ENCODE data around the gene GABARAP. TPM values are rescaled to one million over a fixed set of nuclear protein-coding genes. Genes with fewer than 3 reads are reported as not detected.

GABARAP gene
- total RNA-seq, 2 donors from 2014 or later: 264 to 317 TPM

DNA sequence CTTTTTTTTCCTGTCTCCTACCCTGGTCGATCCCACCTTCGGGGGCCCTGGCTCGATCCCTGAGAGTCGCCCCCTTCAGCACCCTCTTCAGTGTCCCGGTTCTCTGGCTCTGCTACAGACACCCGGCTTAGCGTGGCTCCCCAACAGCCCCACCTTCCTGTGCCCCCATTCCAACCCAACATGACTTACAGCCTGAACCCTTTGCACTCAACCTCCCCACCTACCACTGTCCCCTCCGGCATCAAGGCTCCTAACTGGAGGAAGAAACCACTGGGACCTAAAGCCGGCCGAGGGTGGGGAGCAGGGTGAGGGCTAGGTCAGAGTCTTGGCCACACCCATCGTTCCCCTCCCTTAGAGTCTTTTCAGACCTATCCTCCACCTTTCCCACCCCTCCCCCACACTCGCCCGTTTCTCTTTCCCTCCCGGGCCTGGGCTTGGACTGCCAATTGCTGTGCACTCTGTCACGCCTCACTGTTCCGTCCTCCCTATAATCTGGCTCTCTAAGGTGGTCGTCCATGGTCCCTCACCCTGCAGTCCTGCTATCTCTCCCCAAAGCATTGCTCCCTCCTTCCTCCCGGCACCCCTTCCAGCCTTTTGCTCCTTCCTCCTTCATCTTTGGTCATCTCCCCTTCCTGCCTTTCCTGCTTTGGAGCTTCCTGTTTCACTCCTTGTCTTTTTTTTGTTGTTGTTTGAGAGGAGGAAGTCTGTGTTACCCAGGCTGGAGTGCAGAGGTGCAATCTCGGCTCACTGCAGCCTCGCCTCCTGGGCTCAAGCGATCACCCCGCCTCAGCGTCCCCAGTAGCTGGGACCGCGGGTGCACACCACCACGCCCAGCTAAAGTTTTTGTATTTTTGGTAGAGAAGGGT lies 20.9 kb upstream of the GABARAP start:
- DNase-seq: peak; percentile 98
- Mint-ChIP-seq H3K9me3 (no peaks in the 10 kb centered on the region), H3K4me1 (peaks cover 12% of the 10 kb centered on the region), H3K27ac (peak overlapping the region; percentile 95), H3K36me3 (ENCODE audit: low read depth) (peaks cover 14% of the 10 kb centered on the region), H3K27me3 (ENCODE audit: insufficient read depth) (no peaks in the 10 kb centered on the region), H3K4me3 (peak overlapping the region; percentile 98)
- H3K9ac ChIP-seq (ENCODE audit: extremely low read depth, low read length, poor library complexity, severe bottlenecking): peak overlapping the region; percentile 4
- H3K4me3 ChIP-seq (ENCODE audit: low read length): peak overlapping the region; percentile 73
- H3K36me3 ChIP-seq (ENCODE audit: control insufficient read depth, insufficient read depth, low read length): peaks cover 14% of the 10 kb centered on the region
- no peaks in the 10 kb centered on the region for H3K9me3 ChIP-seq (ENCODE audit: control insufficient read depth, low read length)
- TF ChIP-seq, protein P1, sequence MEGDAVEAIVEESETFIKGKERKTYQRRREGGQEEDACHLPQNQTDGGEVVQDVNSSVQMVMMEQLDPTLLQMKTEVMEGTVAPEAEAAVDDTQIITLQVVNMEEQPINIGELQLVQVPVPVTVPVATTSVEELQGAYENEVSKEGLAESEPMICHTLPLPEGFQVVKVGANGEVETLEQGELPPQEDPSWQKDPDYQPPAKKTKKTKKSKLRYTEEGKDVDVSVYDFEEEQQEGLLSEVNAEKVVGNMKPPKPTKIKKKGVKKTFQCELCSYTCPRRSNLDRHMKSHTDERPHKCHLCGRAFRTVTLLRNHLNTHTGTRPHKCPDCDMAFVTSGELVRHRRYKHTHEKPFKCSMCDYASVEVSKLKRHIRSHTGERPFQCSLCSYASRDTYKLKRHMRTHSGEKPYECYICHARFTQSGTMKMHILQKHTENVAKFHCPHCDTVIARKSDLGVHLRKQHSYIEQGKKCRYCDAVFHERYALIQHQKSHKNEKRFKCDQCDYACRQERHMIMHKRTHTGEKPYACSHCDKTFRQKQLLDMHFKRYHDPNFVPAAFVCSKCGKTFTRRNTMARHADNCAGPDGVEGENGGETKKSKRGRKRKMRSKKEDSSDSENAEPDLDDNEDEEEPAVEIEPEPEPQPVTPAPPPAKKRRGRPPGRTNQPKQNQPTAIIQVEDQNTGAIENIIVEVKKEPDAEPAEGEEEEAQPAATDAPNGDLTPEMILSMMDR (conservative IDR thresholded peaks at IDR 0.05): no peak
- H3K4me1 ChIP-seq (ENCODE audit: control insufficient read depth, insufficient read depth, low read length): no peaks in the 10 kb centered on the region
- H3K27me3 ChIP-seq (ENCODE audit: control insufficient read depth, insufficient read depth, low read length, poor library complexity, severe bottlenecking): peaks cover 36% of the 10 kb centered on the region
- no peak overlapping the region for H3K27ac ChIP-seq (ENCODE audit: low read depth, low read length)
- WGBS, 2 experiments (ENCODE audit: insufficient coverage in 1 of 2, insufficient read length in 1 of 2): 20 to 33% methylated on average over 14 to 23 of the region's 26 CpGs

DNA sequence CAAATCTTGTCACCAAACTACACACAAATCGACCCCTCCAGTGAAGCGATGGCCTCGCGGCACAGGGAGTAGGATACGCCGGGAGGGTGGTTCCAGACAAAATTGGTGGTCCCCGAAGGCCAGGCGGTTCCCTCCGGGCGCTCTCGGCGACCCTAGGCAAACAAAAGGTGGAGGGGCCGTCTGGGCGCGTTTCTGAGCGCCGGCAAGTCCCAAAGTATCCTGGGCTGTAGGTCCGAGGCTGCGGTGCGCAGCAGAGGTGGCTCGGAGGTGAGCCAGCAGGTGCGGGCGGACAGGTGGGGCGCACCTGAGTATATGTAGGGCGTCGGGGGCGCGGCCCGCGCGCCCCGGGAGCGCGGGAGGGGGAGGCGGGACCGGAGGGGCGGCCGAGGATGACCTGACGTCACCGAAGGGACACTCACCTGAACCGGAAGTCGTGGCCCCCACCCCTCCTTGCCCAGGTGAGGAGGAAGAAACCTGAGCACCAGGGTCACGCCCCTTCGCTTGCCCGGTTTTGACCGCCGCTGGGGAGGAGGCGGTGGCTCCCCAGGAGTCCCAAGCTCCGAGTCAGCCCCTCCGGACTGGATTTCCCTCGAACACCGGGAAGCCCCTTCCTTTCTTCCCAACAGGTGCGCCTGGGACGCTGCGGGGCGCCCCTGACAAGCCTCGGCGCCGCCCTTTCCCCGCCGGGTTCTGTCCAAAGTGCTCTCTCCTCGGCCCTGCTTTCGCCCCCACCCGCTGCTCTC lies 20.1 kb upstream of the GABARAP start, which contains the start of gene CLDN7:
Gene CLDN7 (minus strand): TSS at position 287 of the 743 bp plus-strand sequence. CDS start 435 bp downstream, outside the sequence.
- no peaks in the 10 kb centered on the region for H3K27me3 Mint-ChIP-seq (ENCODE audit: insufficient read depth)
- H3K36me3 Mint-ChIP-seq (ENCODE audit: low read depth): peaks cover 15% of the 10 kb centered on the region
- peaks cover 12% of the 10 kb centered on the region for H3K4me1 Mint-ChIP-seq
- Histone ChIP-seq H3K4me3 (ENCODE audit: low read length) (peak within 1 kb of the TSS; percentile 73), H3K27me3 (ENCODE audit: control insufficient read depth, insufficient read depth, low read length, poor library complexity, severe bottlenecking) (peaks cover 36% of the 10 kb centered on the region), H3K4me1 (ENCODE audit: control insufficient read depth, insufficient read depth, low read length) (no peaks in the 10 kb centered on the region), H3K9me3 (ENCODE audit: control insufficient read depth, low read length) (no peaks in the 10 kb centered on the region), H3K9ac (ENCODE audit: extremely low read depth, low read length, poor library complexity, severe bottlenecking) (peak within 1 kb of the TSS; percentile 68), H3K27ac (ENCODE audit: low read depth, low read length) (no peak within 1 kb of the TSS), H3K36me3 (ENCODE audit: control insufficient read depth, insufficient read depth, low read length) (peaks cover 14% of the 10 kb centered on the region)
- peak within 1 kb of the TSS; percentile 98 for H3K4me3 Mint-ChIP-seq
- DNase-seq: peak; percentile 99
- H3K9me3 Mint-ChIP-seq: no peaks in the 10 kb centered on the region
- 4 to 5% methylated on average over 26 to 64 of the region's 64 CpGs for WGBS, 2 experiments (ENCODE audit: insufficient coverage in 1 of 2, insufficient read length in 1 of 2)
- H3K27ac Mint-ChIP-seq: peak within 1 kb of the TSS; percentile 97
- TF ChIP-seq, protein P1 (conservative IDR thresholded peaks at IDR 0.05): peak; percentile 59

DNA sequence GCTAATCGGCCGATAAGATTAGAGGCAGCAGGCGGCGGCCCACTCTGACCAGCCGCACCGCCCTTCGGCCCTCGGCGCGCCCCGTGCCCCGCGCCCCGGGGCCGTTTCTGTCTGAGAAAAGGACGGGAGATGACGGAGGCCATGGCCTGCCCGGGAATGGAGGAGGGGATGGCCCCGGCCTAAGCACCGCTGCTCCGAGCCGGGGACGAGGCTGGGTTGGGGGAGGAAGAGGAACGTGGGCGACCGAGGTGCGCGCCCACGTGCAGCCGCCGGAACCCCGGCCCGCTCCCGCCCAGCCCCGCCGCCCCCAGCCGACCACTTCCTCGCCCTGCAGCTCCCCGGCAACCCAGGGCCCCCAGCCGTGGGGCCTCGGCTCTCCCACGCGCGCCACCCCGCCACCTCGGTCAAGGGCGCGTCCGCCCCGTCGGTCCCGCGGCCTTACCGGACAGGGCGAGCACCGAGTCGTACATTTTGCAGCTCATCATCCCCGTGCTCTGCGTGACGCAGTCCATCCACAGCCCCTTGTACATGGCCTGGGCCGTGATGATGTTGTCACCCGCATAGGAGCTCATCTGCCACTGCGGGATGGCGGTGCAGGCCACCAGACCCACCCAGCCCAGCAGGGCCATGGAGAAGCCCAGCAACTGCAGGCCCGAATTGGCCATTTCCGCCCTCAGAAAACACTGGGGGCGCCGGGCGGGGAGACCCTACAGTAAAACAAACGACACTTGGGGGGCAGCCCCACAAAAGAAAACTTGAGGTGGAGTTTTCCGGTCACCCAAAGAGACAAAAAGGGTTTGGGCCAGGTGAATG lies 19.3 kb upstream of the GABARAP start:
- DNase-seq: peak; percentile 79
- Mint-ChIP-seq H3K36me3 (ENCODE audit: low read depth) (peaks cover 21% of the 10 kb centered on the region), H3K9me3 (no peaks in the 10 kb centered on the region), H3K4me3 (peak overlapping the region; percentile 98), H3K4me1 (peaks cover 12% of the 10 kb centered on the region), H3K27ac (peak overlapping the region; percentile 97), H3K27me3 (ENCODE audit: insufficient read depth) (no peaks in the 10 kb centered on the region)
- Histone ChIP-seq H3K9ac (ENCODE audit: extremely low read depth, low read length, poor library complexity, severe bottlenecking) (peak overlapping the region; percentile 68), H3K27ac (ENCODE audit: low read depth, low read length) (no peak overlapping the region), H3K4me1 (ENCODE audit: control insufficient read depth, insufficient read depth, low read length) (no peaks in the 10 kb centered on the region), H3K9me3 (ENCODE audit: control insufficient read depth, low read length) (no peaks in the 10 kb centered on the region), H3K4me3 (ENCODE audit: low read length) (peak overlapping the region; percentile 73), H3K36me3 (ENCODE audit: control insufficient read depth, insufficient read depth, low read length) (peaks cover 17% of the 10 kb centered on the region), H3K27me3 (ENCODE audit: control insufficient read depth, insufficient read depth, low read length, poor library complexity, severe bottlenecking) (peaks cover 36% of the 10 kb centered on the region)
- TF ChIP-seq, protein P1 (conservative IDR thresholded peaks at IDR 0.05): no peak
- WGBS, 2 experiments (ENCODE audit: insufficient coverage in 1 of 2, insufficient read length in 1 of 2): 10 to 27% methylated on average over 21 to 71 of the region's 71 CpGs

Measured in endodermal cell (in vitro differentiated cells).